Thyroid gland (tissue), 4 donors: ENCODE data around the gene DNAH17.

Source experiments
- CTCF ChIP-seq, 6 experiments: fragments of 200-600 bp in 3 of 6; fragments of 450-650 bp in 3 of 6; sonication (generic) in 3 of 6; IDR thresholded peaks; one replicate each; pipeline ENCODE4 v1.5.1; 2016 to 2019; ENCODE audit warnings: antibody characterized with exemption in 6 of 6, mild to moderate bottlenecking in 2 of 6, inconsistent platforms in 1 of 6, moderate library complexity in 1 of 6
- POLR2A ChIP-seq, 2 donors: fragments of 450-650 bp; IDR thresholded peaks; one replicate each; pipeline ENCODE4 v1.6.1; 2017; ENCODE audit warnings: antibody characterized with exemption in 2 of 2, mild to moderate bottlenecking in 2 of 2, moderate library complexity in 1 of 2

GRCh38 chr17:78497115-78497540, 80.1 kb downstream of the DNAH17 start:
- TF ChIP-seq CTCF (IDR thresholded peaks at IDR 0.05) (peak; percentile 23 to 92 (median 80)), POLR2A (IDR thresholded peaks at IDR 0.05) (no peak)
